AG08395 (cell line): Measurements from ENCODE around the gene RAB21.

ENCODE experiments used
- DNase-seq: peaks from one replicate; pipeline ENCODE4 v3.0.0; 2012; ENCODE audit warnings: mixed read lengths, low spot score

Gene RAB21

GRCh38 chr12:71754461-71755145 lies at the start of gene RAB21:
Gene RAB21 (plus strand): TSS chr12:71754863. CDS start chr12:71755130, 267 bp downstream.
- DNase-seq, result peak; percentile 99

- DNase-seq, result no peak
Measured at GRCh38 chr12:71704920-71705319, 49.7 kb upstream of the RAB21 start.

GRCh38 chr12:71708658-71709057 lies 46.0 kb upstream of the RAB21 start:
- DNase-seq, result no peak

GRCh38 chr12:71710276-71711125 lies 44.2 kb upstream of the RAB21 start:
- peak; percentile 88 for DNase-seq

- DNase-seq, result no peak
Measured at GRCh38 chr12:71718611-71719010, 36.1 kb upstream of the RAB21 start.

- no peak for DNase-seq
Measured at GRCh38 chr12:71719647-71720370, 34.9 kb upstream of the RAB21 start.

- DNase-seq, result no peak
Measured at GRCh38 chr12:71721783-71722505, 32.7 kb upstream of the RAB21 start.

GRCh38 chr12:71725011-71725410 lies 29.7 kb upstream of the RAB21 start:
- DNase-seq, result no peak

- DNase-seq, result no peak
Measured at GRCh38 chr12:71726548-71726947, 28.1 kb upstream of the RAB21 start.

- no peak for DNase-seq
Measured at GRCh38 chr12:71727958-71728357, 26.7 kb upstream of the RAB21 start.

- DNase-seq, result no peak
Measured at GRCh38 chr12:71730936-71731335, 23.7 kb upstream of the RAB21 start.

GRCh38 chr12:71731439-71732356 lies 23.0 kb upstream of the RAB21 start:
- DNase-seq, result no peak

- no peak for DNase-seq
Measured at GRCh38 chr12:71732357-71732712, 22.3 kb upstream of the RAB21 start.

- no peak for DNase-seq
Measured at GRCh38 chr12:71737197-71737596, 17.5 kb upstream of the RAB21 start.

- DNase-seq, result no peak
Measured at GRCh38 chr12:71742998-71743397, 11.7 kb upstream of the RAB21 start.

GRCh38 chr12:71744522-71745300 lies 10.0 kb upstream of the RAB21 start:
- DNase-seq, result no peak

GRCh38 chr12:71746974-71747611 lies 7.6 kb upstream of the RAB21 start:
- DNase-seq, result peak; percentile 57

GRCh38 chr12:71748081-71748850 lies 6.4 kb upstream of the RAB21 start:
- no peak for DNase-seq

GRCh38 chr12:71749666-71750065 lies 5.0 kb upstream of the RAB21 start:
- no peak for DNase-seq
